Mammary microvascular endothelial cell (primary cell): ENCODE measurements around the gene HPDL. TPM values are rescaled to one million over a fixed set of nuclear protein-coding genes. Genes with fewer than 3 reads are reported as not detected.

Experiments
- total RNA-seq: library from RNA; depleted of rRNA; stranded (reverse); fragments of >200 nt; gene quantifications from 2 replicates; pipeline ENCODE4 v1.2.3, GENCODE V29; 2015

HPDL gene
- 4.7 and 9.3 TPM in 2 replicates for total RNA-seq

GRCh38 chr1:45326627-45327623, at the start of gene HPDL:
Gene HPDL, plus strand, starts transcription at chr1:45326895. Its CDS starts 254 bp downstream, at chr1:45327149.

GRCh38 chr1:45339789-45340558, 13.3 kb downstream of the HPDL start, which contains the start of the genes MUTYH and TOE1:
Gene MUTYH, minus strand, starts transcription at chr1:45340440. Its CDS starts 5,935 bp downstream, at chr1:45334505.
Gene TOE1, plus strand, starts transcription at chr1:45340170. Its CDS starts 83 bp downstream, at chr1:45340253.

Other genes starting within 250 kb of the HPDL start
- 0.53 and 0.69 TPM in 2 replicates for gene ZSWIM5, start 120.3 kb upstream of the HPDL start, total RNA-seq
- 13.1 and 18.8 TPM in 2 replicates for gene TOE1, start 13.3 kb downstream of the HPDL start, total RNA-seq
- 11.2 and 12.4 TPM in 2 replicates for gene MUTYH, start 13.5 kb downstream of the HPDL start, total RNA-seq
- gene TESK2, start 164.3 kb downstream of the HPDL start, total RNA-seq, result 2.6 and 2.8 TPM in 2 replicates
- 2.0 and 2.1 TPM in 2 replicates for gene CCDC163, start 173.2 kb downstream of the HPDL start, total RNA-seq
- gene MMACHC, start 173.4 kb downstream of the HPDL start, total RNA-seq, result 4.0 and 4.6 TPM in 2 replicates
- gene PRDX1, start 195.0 kb downstream of the HPDL start, total RNA-seq, result 826 and 830 TPM in 2 replicates
- gene AKR1A1, start 223.9 kb downstream of the HPDL start, total RNA-seq, result 106 and 117 TPM in 2 replicates